ENCODE results near the gene PPP2R2B.

PPP2R2B gene

DNA sequence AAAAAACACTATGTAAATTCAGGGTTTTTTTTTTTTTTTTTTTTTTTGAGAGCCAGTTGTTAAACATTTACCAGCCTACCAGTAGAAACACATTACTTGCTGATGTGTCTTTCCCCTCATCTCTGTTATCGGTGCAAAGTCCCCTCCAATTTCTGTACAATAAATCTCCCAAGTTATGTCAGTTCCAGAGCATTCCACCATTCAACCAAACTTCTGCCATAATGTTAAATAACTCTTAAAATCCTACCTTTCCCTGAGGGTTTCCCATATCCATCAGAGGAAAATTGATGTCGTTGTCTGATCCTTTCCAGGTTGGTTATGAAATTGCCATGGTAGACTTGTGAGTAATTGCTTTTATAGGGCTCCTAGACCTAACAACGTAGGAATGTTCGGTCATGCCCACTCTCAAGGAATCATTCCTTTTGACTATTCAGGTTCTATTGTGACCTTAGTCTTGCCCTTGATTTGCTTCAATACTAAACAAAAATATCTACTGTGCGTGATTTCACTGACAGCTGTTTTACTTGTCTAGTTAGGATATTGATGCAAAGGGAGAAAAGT is 5.6 kb upstream of the PPP2R2B start:
- DNase-seq, result no peak

DNA sequence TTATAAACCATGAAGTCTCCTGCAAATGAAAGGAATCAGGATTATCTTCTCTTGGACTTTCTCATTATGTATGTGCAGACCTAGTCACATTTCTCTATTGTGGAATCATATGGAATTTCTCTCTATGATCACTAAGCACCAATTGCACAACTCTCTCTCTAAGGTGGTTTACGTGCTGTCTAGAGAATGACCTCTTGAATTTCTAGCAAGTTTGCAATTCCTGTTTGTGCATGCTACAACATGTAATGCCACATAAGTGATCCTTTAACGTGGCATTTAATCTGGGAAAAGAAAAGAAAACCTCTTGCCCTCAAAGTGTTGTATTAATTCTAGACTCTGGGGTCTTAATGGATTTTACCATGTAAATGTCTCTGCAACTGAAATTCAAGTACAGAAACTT is 5.0 kb upstream of the PPP2R2B start:
- DNase-seq, result no peak

DNA sequence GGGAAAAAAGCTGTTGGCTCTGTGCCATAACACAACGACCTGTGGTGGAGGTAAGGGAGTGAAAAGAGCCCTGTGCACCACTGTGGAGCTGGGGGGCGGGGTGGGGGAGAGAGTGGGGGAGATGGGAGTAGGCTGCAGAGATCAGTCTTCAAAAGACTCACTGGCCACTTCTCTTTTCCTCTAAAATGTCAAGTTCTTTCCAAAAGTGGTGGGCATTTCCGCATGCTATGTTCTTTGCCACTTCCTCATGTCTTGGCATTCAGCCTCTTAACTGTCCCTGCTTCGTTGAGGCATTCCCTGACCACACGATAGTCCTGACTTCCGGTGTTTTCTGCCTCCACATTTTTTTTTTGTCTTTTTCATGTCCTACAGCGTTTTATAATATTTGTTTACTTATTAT is 2.4 kb upstream of the PPP2R2B start:
- DNase-seq, result no peak

DNA sequence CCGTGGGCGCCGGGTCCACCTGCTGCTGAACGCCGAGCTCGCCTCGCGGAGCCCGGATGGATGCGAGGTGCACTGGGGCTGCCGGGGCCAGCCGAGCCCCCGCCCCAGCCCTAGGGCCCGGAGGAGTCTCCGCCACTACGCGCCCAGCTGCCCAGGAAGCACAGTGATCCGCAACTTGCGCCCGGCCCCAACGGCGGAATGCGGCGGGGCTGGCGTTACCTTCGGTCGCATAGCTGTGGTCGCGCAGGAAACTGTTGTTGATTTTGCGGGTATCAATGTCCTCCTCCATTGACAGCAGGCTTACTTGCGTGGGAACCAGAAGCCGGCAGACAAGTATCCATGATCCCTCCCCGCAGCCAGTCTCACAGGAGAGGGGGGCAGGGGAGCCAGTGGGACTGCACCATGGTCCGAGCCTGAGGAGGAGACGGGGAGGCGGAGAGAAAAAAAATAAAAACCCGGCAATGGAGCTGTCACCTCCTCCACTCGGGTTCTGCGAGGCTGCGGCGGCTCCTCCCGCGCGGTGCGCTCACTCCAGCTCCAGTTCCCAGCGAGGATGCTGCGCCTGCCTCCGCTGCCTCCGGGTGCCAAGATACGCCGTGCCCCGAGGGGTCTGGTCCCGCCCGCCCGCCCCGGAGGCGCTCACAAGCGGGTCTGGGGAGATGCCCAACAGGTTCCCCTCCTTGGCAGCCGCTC is 628 bp downstream of the PPP2R2B start:
- DNase-seq, result peak; percentile 42

DNA sequence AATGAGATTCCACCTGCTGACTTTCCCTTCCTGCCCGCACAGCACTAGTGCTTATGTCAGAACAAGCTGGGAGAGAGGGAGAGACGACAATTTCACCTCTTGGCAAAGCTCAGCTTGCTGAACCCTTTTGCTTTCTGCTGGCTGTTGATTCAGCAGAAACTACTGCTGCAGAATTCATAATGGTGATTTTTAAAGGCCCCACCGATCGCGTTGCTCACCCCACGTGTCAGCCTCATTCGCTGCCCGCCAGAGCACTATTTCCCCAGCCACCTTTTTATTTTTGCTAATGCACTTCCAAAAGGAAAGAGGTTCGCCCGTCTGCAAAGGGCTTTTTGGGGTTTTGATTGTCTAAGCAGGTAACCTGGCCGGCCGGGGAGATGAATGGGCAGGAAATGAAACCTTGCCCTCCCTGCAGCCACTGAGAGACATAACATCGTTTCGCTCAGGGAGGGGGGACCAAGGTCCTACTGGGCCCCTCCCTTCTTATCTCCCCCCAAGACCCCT is 1.3 kb downstream of the PPP2R2B start:
- DNase-seq, result peak; percentile 26

DNA sequence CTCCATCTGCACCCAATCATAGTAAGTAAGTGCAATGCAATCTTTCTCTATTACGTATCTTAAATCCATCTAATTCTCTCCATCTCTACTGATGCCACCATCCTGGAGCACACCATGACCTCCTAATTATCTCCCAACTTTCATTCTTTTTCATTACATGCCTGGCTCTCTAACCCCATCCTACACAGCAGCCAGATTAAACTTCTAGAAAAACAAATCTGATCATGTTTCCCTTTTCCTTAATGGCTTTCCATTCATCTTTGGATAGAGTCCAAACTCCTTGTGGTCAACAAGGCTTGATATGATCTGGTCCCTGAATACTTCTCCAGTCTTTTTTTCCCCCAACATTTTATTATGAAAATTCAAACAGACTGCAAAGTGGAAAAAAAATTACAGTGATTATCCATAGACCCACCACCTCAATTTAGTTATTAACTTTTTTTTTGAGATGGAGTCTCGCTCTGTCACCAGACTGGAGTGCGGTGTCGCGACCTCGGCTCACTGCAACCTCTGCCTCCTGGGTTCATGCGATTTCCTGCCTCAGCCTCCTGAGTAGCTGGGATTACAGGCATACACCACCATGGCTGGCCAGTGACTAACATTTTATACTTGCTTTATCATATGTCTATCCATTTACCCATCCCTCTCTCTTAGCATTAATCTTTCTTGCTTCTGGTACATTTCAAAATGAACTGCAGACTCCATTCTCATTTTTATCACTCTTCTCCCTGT is 5.2 kb downstream of the PPP2R2B start:
- no peak for DNase-seq

DNA sequence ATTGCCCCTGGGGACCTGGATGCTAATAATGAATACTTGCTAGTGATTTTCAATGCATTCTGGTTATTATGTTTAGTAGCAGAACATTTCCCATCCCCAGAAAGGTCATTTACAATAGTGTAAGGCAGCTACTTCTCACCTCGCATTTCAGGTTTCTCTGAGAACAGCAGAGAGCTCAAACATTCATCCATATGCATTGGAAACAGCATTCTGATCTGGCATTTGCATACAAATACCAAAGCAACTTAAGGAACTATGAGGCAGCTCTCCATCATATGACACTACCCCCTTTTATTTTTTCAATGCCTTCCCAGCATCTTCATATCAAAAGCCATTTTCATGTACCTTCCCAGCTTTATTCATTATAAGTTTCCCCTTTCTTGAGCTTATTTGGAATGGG is 6.4 kb downstream of the PPP2R2B start:
- DNase-seq, result no peak

DNA sequence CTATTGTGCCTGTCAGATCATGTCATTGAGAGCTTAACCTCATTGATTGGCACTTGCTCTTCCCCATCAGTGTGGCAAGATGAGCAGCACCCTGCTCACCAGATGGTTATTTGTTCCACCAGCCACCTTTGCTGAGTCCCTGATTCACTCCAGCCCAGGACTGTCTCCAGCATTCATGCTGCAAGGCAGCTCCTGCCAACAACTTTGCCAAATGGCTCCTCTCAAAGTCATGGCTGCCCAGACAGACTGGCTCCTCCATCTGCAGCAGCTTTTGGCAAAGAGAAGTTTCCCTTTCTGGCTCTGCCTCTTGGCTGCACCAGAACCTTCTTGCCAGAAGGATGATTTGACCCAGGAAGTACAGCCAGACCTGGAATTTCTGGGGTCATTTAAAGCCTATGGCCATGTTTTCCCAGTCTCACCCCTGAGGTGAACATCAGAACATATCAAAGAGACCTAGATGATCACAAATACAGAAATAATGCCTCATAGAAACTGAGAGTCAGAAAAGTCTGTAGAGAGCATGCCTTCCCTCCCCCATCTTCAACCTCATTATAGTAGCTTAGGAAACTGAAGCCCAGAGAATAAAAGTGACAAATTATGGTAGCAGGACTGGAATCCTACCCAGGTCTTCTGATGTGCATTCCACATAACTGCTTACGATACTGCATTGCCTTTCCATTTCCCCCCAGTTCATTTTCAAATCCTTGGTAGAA is 10.4 kb downstream of the PPP2R2B start:
- DNase-seq, result no peak

DNA sequence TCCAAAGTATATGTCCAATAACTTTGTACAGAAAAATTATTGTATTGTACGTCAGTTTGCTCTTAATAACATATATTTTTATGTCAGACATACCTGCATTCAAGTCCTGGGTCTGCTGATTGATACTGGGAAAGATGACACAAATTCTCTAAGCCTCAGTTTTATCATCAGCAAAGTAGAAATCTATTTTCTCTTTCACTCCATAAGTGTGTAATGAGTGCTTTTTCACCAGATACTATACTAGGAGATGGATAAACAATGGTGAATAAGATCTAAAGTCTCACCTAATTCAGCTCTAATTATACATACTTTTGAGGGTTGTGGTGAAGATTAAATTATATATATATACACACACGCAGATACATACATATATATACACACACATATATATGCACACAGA is 12.3 kb downstream of the PPP2R2B start:
- no peak for DNase-seq

DNA sequence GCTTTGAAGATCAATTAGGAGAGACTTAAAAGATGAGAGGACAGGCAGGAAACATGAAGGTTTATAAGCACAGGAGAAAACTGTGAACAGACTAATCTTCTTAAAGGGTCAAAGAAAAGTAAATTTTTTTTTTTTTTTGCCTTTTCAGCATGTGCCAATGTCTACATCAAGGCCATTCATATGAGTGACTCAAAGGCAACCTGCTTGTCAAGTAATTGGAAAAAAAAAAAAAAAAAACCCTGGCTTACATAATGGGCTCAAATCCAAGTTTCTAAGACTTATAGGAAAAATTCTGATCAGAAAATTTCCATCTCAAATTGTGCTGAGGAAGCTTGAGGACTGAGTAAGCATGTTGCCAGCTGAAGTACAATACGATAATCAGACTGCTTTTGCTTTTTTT is 15.9 kb downstream of the PPP2R2B start:
- DNase-seq, result no peak

DNA sequence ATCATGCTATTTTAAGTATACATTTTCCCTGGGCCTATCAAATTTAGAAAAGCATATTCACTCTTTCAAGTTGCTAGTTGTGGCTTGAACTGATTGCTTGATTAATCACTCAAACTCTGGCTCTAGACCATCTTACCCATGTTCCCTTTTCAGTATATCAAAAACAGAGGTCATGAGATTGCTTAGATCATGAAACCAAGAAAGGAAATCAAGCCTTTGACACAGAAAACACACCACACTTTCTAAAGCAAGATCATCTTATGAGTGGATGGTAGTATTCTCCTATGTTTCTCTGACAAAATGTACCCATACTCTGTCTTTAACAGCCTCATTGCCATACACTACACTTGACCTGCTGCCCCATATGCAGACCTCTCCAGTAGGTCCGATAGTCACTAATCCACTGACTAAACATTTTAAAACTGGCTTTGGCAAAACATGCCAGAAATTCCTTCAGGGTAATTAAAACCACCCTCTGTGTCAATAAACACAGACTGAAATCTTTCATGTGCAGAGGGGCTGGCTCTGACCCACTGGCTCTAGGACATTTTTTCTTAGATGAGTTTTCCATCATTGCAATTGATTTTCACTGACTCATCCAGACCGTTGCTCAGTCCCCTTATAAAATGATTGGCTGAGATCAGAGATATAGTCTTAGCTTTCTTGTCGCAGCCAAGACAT is 18.2 kb downstream of the PPP2R2B start:
- DNase-seq, result no peak

DNA sequence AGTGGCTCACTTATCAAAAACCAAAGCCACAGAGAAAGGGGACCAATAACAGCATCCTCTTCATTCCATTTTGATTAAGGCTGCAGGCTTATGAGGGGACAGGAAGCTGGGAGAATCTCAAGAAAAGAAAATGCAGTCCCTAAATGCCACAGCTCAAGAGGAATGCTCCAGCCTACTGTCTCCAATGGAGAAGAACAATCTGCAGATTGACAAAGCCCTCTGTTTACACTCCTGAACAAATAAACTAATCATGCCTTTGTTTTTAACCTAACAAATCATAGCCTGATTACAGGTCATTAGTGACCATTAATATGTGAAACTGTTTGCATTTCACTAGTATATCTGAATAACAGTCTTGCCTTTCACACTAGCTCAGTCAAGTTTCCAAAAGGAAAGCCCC is 26.5 kb downstream of the PPP2R2B start:
- DNase-seq, result no peak

DNA sequence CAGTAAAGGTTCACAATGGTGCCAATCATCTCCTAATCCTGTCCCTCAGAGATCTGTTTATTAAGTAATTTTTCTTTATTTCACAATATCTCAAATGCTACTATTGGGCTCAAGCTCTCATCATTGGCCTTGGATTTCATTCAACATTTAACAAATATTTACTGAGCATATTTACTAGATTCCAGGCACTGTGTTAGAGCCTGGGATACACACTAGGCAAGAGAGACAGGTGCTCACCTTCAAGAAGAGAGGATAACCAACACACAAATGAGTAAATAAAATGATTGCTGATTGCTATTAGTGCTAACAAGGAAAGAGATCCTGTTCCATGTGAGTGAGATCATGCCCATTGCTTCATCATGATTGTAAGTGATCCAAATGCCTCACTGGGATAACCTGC is 27.4 kb downstream of the PPP2R2B start:
- no peak for DNase-seq

DNA sequence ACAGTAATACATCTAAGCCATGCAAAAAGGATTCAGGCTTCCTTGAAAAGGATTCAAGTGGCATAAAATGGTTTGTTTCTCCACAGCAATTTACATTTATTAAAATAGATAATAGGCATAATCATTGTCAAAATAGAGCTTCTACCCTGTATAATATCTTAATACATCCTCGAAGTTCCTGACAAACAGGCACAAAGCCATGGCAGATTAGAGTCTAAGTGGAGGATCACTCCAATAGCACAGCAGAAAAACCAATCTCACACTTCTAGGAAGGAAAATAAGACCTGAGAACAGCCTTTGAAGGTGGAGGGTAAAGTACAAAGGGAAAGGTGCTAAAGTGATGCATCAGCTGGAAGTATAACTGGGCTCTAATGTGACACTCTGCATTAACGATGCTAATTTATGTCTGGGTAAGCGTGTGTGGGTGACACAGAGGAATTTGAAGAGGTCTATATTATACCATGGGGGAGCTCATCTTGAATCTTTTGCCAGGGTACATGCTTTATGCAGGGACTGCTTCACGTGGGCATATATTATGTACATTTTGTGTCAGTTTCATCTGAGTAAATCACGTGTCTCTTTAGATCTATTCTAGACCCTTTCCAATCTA is 28.8 kb downstream of the PPP2R2B start:
- no peak for DNase-seq

DNA sequence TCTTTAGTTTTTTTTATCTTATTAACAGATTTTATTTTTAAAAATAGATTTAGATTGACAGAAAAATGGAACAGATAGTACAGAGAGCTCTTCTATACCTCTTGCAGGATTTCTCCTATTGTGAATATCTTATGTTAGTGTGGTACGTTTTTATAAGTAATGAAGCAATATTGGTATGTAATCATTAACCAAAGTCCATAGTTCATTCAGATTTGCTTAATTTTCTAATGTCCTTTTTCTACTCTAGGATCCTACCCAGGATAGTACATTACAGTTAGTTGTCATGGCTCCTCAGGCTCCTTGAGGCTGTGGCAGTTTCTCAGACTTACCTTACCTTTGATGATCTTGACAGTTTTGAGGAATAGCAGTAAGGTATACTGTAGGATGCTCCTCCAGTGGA is 30.4 kb downstream of the PPP2R2B start:
- DNase-seq, result no peak

DNA sequence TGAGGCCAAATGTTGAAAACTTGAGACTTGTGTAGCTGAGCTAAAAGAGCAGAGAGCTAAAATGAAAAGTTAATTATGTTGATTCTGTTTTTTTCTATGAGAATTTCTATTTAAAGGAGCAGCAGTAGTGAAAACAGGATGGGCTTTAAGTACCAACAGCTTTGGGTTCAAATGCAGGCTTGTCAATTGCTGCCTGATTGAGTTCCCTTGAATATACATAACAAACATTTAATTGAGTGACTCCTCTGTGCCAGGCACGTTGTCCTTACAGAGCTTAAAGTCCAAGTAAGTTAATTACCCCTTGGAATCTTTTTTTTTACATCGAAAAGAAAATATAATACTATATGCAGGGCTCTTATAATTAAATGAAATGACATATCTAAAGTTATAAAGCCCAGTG is 38.5 kb downstream of the PPP2R2B start:
- no peak for DNase-seq

DNA sequence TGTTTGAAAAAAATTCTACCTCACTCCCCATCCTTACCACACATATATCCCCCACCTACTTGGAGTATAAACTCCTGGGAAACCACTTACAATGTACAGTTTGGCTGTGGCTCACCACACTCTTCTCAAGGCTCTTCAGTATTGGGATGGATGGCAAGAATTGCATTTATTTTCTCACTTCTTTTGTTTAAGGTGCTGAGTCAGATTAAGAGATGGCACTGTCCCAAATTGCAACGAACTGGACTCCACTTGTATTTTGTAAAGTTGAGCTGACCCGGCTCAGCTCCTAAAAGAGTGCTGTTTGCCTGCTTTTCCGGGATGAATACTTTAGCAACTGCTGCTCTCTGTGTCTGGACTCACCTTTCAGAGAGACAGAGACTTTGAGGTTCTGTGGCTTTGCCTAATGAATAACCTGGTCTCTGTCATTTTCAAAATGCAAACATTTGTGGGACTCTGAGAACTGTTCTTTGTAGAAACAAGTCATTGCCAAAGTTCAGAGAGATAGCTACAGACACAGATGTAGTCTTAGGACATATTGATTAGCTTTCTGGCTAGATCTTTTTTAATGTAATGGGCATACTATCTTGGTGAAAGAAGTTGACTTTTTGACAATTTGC is 42.2 kb downstream of the PPP2R2B start:
- no peak for DNase-seq

DNA sequence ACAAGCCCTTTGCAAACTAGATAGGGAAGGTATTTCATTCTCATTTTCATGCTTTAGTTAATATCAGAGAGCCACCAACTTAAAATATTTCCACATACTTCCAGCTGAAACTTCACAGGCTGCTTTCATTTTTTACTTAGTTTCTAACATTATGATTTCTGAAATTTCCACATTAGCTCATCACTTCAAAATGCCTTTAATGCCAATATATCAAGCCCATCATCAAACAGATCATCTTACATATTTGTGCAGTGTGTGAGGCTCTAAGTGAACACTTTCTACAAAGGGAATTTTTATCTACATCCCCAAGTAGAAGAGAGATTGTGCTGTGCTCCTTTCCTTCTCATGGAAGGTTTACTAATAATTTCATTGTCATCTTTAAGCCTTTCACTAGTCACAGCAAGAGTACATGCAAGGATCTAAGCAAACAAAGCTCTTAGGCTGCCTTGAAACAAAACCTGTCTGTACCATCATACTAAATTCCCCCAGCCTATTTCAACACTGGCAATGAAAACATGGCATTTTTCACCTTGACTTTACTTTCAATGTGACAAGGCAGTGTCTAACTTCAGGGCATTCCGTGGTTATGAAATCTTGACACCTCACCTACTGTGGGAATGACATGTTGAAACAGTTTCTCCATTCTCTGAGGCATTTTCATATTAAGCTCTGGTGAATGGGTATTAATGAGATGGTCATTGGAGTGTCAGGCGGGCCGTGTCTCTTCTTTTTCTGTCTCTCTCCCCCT is 45.4 kb downstream of the PPP2R2B start:
- DNase-seq, result no peak

DNA sequence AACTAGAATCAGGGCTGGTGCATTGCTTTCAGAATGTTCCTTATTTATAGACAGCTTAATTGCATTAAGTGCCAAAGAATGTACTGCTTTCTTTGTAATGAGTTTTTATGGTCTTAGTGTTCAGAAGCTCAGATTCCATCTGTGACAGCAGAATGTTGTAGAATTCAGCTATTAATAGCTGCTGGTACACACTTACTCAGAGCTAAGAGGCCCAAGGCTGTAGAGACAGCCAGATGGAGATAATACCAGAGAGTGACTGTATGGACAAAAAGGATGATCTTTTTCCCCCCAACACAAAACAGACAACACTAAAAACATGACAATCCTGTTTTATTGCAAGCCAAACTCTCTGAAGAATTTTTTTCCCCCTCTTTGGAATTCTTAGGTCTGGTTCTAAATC is 50.2 kb downstream of the PPP2R2B start:
- DNase-seq, result no peak

DNA sequence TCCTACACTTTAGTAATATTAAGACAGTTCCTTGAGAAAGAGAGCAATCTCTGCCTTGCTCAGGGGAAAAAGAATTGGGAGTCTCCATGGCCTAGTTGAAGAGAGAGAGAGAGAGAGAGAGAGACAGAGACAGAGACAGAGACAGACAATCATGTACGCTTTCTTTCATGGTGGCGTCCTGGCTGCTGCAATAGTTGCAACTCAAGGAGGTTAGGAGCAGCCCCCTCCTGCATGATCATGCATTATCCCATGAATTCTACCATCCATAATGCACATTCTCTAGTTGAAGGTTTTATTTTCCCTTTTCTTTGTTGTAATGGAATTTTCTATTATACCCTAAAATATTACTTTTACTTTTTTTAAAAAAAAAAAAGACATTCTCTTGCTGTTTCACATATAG is 50.7 kb downstream of the PPP2R2B start:
- DNase-seq, result no peak

DNA sequence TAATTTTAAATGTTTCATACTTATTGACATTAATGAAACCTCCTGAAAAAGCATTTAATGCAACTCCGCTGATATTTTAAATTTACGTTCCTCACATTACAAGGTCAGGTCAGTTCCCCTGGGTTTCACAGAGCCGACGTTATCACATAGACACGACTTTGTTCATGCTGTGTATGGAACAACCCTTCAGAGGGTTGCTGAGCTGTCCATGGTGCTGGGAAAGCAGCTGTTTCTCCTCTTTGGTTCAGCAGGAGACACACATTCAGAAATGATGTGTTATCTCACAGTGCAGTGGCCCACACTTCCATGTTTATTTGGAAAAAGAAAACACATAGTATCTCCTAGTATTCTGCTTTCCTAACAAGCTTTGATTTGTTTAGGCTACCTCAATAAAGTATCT is 53.5 kb downstream of the PPP2R2B start:
- peak; percentile 30 for DNase-seq
